ENCODE measurements around the gene RAB20. TPM values are rescaled to one million over a fixed set of nuclear protein-coding genes. Genes with fewer than 3 reads are reported as not detected.

RAB20 gene
- total RNA-seq, 1 donor from 2014 or later = 13.8 TPM

- Histone ChIP-seq H3K4me1 (no peaks in the 10 kb centered on the region), H3K4me3 (no peak overlapping the region), H3K9me3 (replicated peaks) (no peaks in the 10 kb centered on the region), H3K27me3 (ENCODE audit: low read depth) (peaks cover 9% of the 10 kb centered on the region), H3K27ac (replicated peaks) (no peak overlapping the region), H3K36me3 (no peaks in the 10 kb centered on the region)
- intact Hi-C loops (cut with micrococcal nuclease) = no loop called here
- no peak for TF ChIP-seq CTCF (IDR thresholded peaks at IDR 0.05; ENCODE audit: borderline replicate concordance)
- no peak for DNase-seq
Observed at GRCh38 chr13:110580800-110581199, 19.3 kb upstream of the RAB20 start.

DNA sequence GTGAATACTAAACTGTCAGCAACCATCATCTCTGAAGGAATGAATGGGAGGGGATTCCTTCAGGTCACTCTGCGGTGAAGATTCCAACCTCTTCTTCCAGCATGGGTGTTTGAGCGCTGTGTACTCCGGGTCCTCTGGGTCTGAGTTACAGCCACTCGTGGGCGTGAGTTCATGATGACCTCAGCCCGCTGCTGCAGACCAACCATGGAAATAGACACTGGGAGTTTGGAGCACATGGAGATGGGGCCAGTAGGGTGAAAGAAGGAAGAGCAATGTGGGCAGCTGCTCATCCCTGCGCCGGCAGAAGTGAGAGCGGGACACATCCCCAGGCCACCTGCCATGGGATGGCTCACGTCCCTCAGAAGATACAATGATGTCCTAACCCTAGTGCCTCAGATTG, 16.8 kb upstream of the RAB20 start:
- Histone ChIP-seq H3K4me1 (no peaks in the 10 kb centered on the region), H3K27ac (replicated peaks) (no peak overlapping the region), H3K27me3 (ENCODE audit: low read depth) (peaks cover 21% of the 10 kb centered on the region), H3K36me3 (no peaks in the 10 kb centered on the region), H3K9me3 (replicated peaks) (no peaks in the 10 kb centered on the region), H3K4me3 (no peak overlapping the region)
- TF ChIP-seq CTCF (IDR thresholded peaks at IDR 0.05; ENCODE audit: borderline replicate concordance) = no peak
- no peak for DNase-seq
- intact Hi-C loops (cut with micrococcal nuclease) = no loop called here

DNA sequence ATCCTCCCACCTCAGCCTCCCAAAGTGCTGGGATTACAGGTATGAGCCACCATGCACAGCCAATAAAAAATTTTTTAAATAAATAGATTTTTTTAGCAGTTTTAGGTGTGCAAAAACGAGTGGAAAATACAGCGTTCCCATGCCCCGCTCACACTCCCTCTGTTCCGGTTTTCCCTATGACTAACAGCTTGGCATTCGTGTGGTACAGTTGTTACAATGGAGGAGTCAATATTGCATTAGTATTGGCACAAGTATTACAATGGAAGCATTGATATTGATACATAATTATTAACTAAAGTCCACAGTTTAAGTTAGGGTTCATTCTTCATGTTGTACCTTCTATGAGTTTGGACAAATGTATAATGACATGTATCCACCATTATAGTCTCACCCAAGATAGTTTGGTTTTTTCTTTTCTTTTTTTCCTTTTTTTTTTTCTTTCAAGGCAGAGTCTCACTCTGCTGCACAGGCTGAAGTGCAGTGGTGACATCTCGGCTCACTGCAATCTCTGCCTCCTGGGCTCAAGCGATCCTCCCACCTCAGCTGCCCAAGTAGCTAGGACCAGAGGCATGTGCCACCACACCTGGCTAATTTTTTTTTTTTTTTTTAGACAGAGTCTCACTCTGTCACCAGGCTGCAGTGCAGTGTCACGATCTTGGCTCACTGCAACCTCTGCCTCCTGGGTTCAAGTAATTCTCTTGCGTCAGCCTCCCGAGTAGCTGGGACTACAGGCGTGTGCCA, 15.4 kb upstream of the RAB20 start:
- no peaks in the 10 kb centered on the region for H3K4me1 ChIP-seq
- no peaks in the 10 kb centered on the region for H3K36me3 ChIP-seq
- intact Hi-C loops (cut with micrococcal nuclease) = no loop called here
- TF ChIP-seq CTCF (IDR thresholded peaks at IDR 0.05; ENCODE audit: borderline replicate concordance) = no peak
- H3K4me3 ChIP-seq = no peak overlapping the region
- H3K9me3 ChIP-seq (replicated peaks) = no peaks in the 10 kb centered on the region
- H3K27me3 ChIP-seq (ENCODE audit: low read depth) = peaks cover 35% of the 10 kb centered on the region
- no peak overlapping the region for H3K27ac ChIP-seq (replicated peaks)
- DNase-seq = no peak

- no peak for DNase-seq
- TF ChIP-seq CTCF (IDR thresholded peaks at IDR 0.05; ENCODE audit: borderline replicate concordance) = no peak
- intact Hi-C loops (cut with micrococcal nuclease) = no loop called here
- Histone ChIP-seq H3K4me1 (no peaks in the 10 kb centered on the region), H3K27me3 (ENCODE audit: low read depth) (peaks cover 40% of the 10 kb centered on the region), H3K36me3 (no peaks in the 10 kb centered on the region), H3K4me3 (no peak overlapping the region), H3K27ac (replicated peaks) (no peak overlapping the region), H3K9me3 (replicated peaks) (no peaks in the 10 kb centered on the region)
Observed at GRCh38 chr13:110576070-110576394, 14.5 kb upstream of the RAB20 start.

- Histone ChIP-seq H3K4me3 (no peak overlapping the region), H3K36me3 (no peaks in the 10 kb centered on the region), H3K27ac (replicated peaks) (no peak overlapping the region), H3K9me3 (replicated peaks) (no peaks in the 10 kb centered on the region), H3K4me1 (no peaks in the 10 kb centered on the region), H3K27me3 (ENCODE audit: low read depth) (peaks cover 40% of the 10 kb centered on the region)
- TF ChIP-seq CTCF (IDR thresholded peaks at IDR 0.05; ENCODE audit: borderline replicate concordance) = peak; percentile 34
- peak; percentile 26 for DNase-seq
- intact Hi-C loops (cut with micrococcal nuclease) = no loop called here
Observed at GRCh38 chr13:110575322-110576069, 14.0 kb upstream of the RAB20 start.

Measured in left ventricle myocardium inferior (tissue), 1 donor.